ENCODE data around the gene ETV4. TPM values are rescaled to one million over a fixed set of nuclear protein-coding genes. Genes with fewer than 3 reads are reported as not detected.
A peak's percentile ranks its signal among the peaks of the same experiment; 100 is the strongest.

The ETV4 gene
- total and polyA plus RNA-seq, 2 of the 13 experiments (the other 11 are each of a cell fraction or from before 2014, with no cell fraction given), result 128 to 330 TPM

DNA sequence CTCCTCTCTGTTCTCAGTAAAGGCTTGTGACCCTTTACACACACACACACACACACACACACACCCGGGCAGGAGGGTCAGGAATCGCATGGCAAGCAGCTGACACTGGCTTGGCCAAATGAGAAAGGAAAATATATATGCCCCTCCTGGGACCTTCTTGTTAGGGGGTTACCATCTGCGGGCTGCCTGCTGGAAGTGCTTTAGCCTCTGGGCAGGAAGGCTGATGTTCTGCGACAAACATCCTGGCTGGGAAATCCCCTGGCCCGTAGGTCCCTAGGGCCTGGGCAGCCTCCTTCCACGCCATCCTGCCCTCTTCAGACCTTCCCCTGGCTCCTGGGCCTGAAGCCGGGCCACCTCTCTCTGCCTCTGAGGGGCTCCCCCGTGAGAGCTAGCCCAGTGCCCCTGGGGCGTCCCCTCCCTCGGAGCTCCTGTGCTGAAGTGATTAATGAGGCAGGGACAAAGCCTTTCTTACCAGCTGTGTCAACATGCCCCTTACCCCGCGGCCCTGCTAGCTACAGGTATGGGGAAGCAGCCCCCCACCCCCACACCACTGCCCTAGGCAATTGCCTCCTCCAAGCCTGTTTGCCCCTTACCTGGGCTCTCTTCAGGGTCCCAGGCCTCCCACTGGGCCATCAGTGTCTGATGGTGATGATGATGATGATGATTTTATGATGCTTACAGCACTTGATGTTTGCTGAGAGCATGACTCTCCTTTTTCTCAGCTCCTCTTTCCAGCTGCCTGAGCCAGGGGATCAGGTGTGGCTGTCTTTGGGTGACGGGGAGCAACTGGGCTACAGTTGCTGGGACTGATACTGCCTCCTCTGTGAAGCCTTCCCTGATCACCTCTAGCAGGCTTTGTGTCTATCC lies 32.8 kb upstream of the ETV4 start (continued):
- TF ChIP-seq ZNF407 (CRISPR knock-in tag; IDR thresholded peaks at IDR 0.05; ENCODE audit: not compliant biosample characterization) (peak; percentile 86), SRSF1 (optimal IDR thresholded peaks at IDR 0.05; ENCODE audit: low read depth, low read length) (no peak), XRCC5 (optimal IDR thresholded peaks at IDR 0.05; ENCODE audit: low read length) (no peak), TOE1 (CRISPR knock-in tag; IDR thresholded peaks at IDR 0.05) (no peak), ZNF24 (IDR thresholded peaks at IDR 0.05) (no peak), HMG20B (CRISPR knock-in tag; conservative IDR thresholded peaks at IDR 0.05) (no peak), EP300 (IDR thresholded peaks at IDR 0.05; ENCODE audit: low read depth in 2 of 2, low read length in 2 of 2) (no peak; a peak in 1 of 4 replicates), EP300 (CRISPR knock-in tag; IDR thresholded peaks at IDR 0.05; ENCODE audit: borderline replicate concordance) (peak; percentile 17; the same call in 1 of the 2 replicates), GATA4 (IDR thresholded peaks at IDR 0.05; ENCODE audit: borderline replicate concordance, low read depth) (no peak), TEAD3 (CRISPR knock-in tag; optimal IDR thresholded peaks at IDR 0.05; ENCODE audit: borderline replicate concordance) (peak; percentile 65), ZBTB3 (CRISPR knock-in tag; IDR thresholded peaks at IDR 0.05; ENCODE audit: borderline replicate concordance, low read depth) (no peak)
- TF ChIP-seq, protein P1, sequence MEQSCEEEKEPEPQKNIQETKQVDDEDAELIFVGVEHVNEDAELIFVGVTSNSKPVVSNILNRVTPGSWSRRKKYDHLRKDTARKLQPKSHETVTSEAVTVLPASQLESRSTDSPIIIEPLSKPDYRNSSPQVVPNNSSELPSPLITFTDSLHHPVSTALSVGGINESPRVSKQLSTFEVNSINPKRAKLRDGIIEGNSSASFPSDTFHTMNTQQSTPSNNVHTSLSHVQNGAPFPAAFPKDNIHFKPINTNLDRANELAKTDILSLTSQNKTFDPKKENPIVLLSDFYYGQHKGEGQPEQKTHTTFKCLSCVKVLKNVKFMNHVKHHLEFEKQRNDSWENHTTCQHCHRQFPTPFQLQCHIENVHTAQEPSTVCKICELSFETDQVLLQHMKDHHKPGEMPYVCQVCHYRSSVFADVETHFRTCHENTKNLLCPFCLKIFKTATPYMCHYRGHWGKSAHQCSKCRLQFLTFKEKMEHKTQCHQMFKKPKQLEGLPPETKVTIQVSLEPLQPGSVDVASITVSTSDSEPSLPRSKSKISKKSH (CRISPR knock-in tag; IDR thresholded peaks at IDR 0.05; ENCODE audit: borderline replicate concordance), result no peak
- TF ChIP-seq, protein P2, sequence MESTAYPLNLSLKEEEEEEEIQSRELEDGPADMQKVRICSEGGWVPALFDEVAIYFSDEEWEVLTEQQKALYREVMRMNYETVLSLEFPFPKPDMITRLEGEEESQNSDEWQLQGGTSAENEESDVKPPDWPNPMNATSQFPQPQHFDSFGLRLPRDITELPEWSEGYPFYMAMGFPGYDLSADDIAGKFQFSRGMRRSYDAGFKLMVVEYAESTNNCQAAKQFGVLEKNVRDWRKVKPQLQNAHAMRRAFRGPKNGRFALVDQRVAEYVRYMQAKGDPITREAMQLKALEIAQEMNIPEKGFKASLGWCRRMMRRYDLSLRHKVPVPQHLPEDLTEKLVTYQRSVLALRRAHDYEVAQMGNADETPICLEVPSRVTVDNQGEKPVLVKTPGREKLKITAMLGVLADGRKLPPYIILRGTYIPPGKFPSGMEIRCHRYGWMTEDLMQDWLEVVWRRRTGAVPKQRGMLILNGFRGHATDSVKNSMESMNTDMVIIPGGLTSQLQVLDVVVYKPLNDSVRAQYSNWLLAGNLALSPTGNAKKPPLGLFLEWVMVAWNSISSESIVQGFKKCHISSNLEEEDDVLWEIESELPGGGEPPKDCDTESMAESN (CRISPR knock-in tag; conservative IDR thresholded peaks at IDR 0.05), result no peak
- TF ChIP-seq, protein P3, sequence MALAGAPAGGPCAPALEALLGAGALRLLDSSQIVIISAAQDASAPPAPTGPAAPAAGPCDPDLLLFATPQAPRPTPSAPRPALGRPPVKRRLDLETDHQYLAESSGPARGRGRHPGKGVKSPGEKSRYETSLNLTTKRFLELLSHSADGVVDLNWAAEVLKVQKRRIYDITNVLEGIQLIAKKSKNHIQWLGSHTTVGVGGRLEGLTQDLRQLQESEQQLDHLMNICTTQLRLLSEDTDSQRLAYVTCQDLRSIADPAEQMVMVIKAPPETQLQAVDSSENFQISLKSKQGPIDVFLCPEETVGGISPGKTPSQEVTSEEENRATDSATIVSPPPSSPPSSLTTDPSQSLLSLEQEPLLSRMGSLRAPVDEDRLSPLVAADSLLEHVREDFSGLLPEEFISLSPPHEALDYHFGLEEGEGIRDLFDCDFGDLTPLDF (CRISPR knock-in tag; IDR thresholded peaks at IDR 0.05), result no peak
